Lower lobe of right lung (tissue), 2 donors: ENCODE data around the gene GYS1. TPM values are rescaled to one million over a fixed set of nuclear protein-coding genes. Genes with fewer than 3 reads are reported as not detected.
A peak's percentile ranks its signal among the peaks of the same experiment; 100 is the strongest.

Experiments used
- ATAC-seq, 2 donors: fragments of 200-7000 bp; cut with Tn5 transposase; one replicate each; pipeline ENCODE4 v1.9.1; 2020 to 2022; ENCODE audit warnings: mild to moderate bottlenecking in 2 of 2, moderate library complexity in 2 of 2
- DNase-seq: peaks from one replicate; pipeline ENCODE4 v3.0.0-alpha.2; 2020
- H3K27ac ChIP-seq: fragments of 200-600 bp; one replicate; pipeline ENCODE4 v1.8.0; 2022
- H3K27me3 ChIP-seq: fragments of 200-600 bp; one replicate; pipeline ENCODE4 v1.8.0; 2022; ENCODE audit warnings: low read depth
- H3K36me3 ChIP-seq: fragments of 200-600 bp; one replicate; pipeline ENCODE4 v1.8.0; 2022; ENCODE audit warnings: mild to moderate bottlenecking
- H3K4me1 ChIP-seq: fragments of 200-600 bp; one replicate; pipeline ENCODE4 v1.8.0; 2022
- H3K4me3 ChIP-seq: fragments of 200-600 bp; one replicate; pipeline ENCODE4 v1.8.0; 2022; ENCODE audit warnings: mild to moderate bottlenecking
- H3K9me3 ChIP-seq: fragments of 200-600 bp; one replicate; pipeline ENCODE4 v1.8.0; 2022
- intact Hi-C: fragments of 100-400 bp; cut with DNase I; formaldehyde crosslinking; loops from one replicate; pipeline ENCODE4 v1.11.0; 2022
- total RNA-seq: library from RNA; stranded (reverse); fragmentation: NEBNext Ultra II Directional; extraction: Animal tissue kit (Norgen Biotek cat#: 25700); gene quantifications from one replicate; pipeline ENCODE4 v1.2.1, GENCODE V29; 2021
- TF ChIP-seq, protein P1 (sequence below): fragments of 200-600 bp; IDR thresholded peaks from one replicate; pipeline ENCODE4 v1.8.0; 2022; ENCODE audit warnings: antibody characterized with exemption, mild to moderate bottlenecking
- donor health status: DM: no; HTN: yes; CAD: no; lungs with severe emphysema.

GYS1 gene
- total RNA-seq, 1 donor from 2014 or later, result 24.8 TPM

DNA sequence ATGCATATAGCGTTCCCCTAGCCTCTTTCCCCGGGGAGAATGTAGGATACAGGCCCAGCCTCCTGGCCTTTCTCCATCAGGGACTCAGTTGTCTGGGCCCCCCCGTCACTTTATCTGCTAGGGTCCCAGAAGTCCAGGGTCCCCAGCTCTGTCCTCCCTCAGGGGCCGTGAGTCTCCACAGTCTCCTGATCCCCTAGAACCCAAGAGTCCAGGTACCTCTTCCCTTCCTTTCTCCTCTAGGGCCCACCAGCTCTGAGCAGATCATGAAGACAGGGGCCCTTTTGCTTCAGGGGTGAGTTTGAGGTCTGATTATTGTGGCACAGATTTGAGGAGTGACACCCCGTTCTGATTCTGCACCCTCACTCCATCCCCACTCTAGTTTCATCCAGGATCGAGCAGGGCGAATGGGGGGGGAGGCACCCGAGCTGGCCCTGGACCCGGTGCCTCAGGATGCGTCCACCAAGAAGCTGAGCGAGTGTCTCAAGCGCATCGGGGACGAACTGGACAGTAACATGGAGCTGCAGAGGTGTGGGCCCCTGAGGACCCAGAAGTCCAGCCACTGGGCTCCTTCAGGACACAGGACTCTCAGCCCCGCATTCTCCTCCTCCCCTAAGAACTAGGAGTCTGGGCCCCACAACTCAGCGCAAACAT lies 37.7 kb downstream of the GYS1 start:
- H3K27ac ChIP-seq, result peak overlapping the region; percentile 92
- DNase-seq, result no peak
- peaks cover 21% of the 10 kb centered on the region for H3K4me1 ChIP-seq
- H3K4me3 ChIP-seq, result peak overlapping the region; percentile 100
- intact Hi-C loops, result no loop called here
- TF ChIP-seq, protein P1, sequence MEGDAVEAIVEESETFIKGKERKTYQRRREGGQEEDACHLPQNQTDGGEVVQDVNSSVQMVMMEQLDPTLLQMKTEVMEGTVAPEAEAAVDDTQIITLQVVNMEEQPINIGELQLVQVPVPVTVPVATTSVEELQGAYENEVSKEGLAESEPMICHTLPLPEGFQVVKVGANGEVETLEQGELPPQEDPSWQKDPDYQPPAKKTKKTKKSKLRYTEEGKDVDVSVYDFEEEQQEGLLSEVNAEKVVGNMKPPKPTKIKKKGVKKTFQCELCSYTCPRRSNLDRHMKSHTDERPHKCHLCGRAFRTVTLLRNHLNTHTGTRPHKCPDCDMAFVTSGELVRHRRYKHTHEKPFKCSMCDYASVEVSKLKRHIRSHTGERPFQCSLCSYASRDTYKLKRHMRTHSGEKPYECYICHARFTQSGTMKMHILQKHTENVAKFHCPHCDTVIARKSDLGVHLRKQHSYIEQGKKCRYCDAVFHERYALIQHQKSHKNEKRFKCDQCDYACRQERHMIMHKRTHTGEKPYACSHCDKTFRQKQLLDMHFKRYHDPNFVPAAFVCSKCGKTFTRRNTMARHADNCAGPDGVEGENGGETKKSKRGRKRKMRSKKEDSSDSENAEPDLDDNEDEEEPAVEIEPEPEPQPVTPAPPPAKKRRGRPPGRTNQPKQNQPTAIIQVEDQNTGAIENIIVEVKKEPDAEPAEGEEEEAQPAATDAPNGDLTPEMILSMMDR, result no peak
- no peaks in the 10 kb centered on the region for H3K9me3 ChIP-seq
- peaks cover 11% of the 10 kb centered on the region for H3K36me3 ChIP-seq
- H3K27me3 ChIP-seq, result no peaks in the 10 kb centered on the region
- no peak for ATAC-seq

DNA sequence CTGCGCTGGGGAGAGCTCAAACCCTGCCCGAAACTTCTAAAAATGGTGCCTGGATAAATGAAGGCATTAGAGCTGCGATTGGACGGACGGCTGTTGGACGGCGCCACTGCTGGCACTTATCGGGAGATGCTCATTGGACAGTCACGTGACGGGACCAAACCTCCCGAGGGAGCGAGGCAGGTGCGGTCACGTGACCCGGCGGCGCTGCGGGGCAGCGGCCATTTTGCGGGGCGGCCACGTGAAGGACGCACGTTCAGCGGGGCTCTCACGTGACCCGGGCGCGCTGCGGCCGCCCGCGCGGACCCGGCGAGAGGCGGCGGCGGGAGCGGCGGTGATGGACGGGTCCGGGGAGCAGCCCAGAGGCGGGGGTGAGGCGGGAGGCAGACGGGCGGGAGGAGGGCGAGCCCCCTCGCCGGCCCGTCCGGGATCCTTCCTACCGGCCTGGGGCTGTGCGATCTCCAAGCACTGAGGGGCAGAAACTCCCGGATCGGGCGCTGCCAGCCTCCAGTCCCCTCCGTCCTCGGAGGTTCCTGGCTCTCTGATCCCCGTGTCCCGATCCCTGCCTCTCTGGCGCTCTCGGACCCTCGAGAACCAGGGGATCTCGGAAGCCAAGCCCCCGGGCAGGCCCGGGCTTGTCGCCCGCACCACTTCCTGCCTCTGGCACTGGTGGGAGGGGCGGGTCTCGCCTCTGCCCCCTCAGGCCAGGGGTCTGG lies 38.4 kb downstream of the GYS1 start, which contains the start of gene BAX:
TSS of gene BAX (plus strand) at position 281 of the 713 bp plus-strand sequence. CDS start at position 335, 54 bp downstream.
- ATAC-seq (peak; percentile 95 to 97), DNase-seq (peak; percentile 98)
- TF ChIP-seq, protein P1, result no peak
- H3K27ac ChIP-seq, result peak within 1 kb of the TSS; percentile 92
- peaks cover 18% of the 10 kb centered on the region for H3K4me1 ChIP-seq
- H3K27me3 ChIP-seq, result no peaks in the 10 kb centered on the region
- H3K36me3 ChIP-seq, result peaks cover 11% of the 10 kb centered on the region
- H3K4me3 ChIP-seq, result peak within 1 kb of the TSS; percentile 100
- intact Hi-C loops, result no loop called here
- H3K9me3 ChIP-seq, result no peaks in the 10 kb centered on the region

DNA sequence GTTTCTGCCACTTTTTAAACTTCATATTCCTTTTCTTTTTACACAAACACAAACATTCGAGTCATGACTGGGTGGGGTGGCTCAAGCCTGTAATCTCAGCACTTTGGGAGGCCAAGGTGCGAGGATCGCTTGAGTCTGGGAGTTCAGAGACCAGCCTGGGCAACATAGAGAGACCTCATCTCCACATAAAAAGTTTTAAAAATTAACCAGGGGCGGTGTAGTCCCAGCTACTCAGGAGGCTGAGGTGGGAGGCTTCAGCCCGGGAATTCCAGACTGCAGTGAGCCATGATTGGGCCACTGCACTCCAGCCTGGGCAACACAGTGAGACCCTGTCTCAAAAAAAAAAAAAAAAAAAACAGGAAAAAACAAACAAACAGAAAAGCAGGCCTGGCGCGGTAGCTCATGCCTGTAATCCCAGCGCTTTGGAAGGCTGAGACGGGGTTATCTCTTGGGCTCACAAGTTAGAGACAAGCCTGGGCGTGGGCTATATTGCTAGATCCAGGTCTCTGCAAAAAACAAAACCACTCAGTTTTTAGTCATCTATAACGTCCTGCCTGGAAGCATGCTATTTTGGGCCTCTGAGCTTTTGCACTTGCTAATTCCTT lies 39.0 kb downstream of the GYS1 start:
- DNase-seq, result no peak
- no peak for ATAC-seq
- TF ChIP-seq, protein P1, result no peak
- Histone ChIP-seq H3K9me3 (no peaks in the 10 kb centered on the region), H3K27ac (peak overlapping the region; percentile 92), H3K4me1 (peaks cover 18% of the 10 kb centered on the region), H3K36me3 (peaks cover 11% of the 10 kb centered on the region), H3K4me3 (peak overlapping the region; percentile 100), H3K27me3 (no peaks in the 10 kb centered on the region)
- intact Hi-C loops, result no loop called here

DNA sequence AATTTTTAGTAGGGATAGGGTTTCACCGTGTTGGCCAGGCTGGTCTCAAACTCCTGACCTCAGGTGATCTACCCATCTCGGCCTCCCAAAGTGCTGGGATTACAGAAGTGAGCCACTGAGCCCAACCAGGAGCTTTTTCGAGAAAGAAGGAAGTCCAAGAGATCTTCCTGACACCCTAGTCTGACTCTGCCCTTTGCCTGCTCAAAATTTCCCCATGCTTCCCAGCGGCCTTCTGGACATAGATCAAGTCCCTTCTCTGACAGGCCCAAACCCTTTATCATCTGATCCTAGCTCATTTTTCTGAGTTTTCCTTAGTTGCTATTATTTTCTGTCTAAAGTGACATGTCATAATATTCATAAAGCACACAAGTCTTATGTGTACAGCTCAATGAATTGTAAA lies 40.0 kb downstream of the GYS1 start:
- no peak overlapping the region for H3K4me3 ChIP-seq
- intact Hi-C loops, result no loop called here
- peaks cover 11% of the 10 kb centered on the region for H3K36me3 ChIP-seq
- DNase-seq, result no peak
- H3K9me3 ChIP-seq, result no peaks in the 10 kb centered on the region
- peaks cover 18% of the 10 kb centered on the region for H3K4me1 ChIP-seq
- H3K27me3 ChIP-seq, result no peaks in the 10 kb centered on the region
- ATAC-seq, result no peak
- no peak overlapping the region for H3K27ac ChIP-seq
- TF ChIP-seq, protein P1, result no peak

DNA sequence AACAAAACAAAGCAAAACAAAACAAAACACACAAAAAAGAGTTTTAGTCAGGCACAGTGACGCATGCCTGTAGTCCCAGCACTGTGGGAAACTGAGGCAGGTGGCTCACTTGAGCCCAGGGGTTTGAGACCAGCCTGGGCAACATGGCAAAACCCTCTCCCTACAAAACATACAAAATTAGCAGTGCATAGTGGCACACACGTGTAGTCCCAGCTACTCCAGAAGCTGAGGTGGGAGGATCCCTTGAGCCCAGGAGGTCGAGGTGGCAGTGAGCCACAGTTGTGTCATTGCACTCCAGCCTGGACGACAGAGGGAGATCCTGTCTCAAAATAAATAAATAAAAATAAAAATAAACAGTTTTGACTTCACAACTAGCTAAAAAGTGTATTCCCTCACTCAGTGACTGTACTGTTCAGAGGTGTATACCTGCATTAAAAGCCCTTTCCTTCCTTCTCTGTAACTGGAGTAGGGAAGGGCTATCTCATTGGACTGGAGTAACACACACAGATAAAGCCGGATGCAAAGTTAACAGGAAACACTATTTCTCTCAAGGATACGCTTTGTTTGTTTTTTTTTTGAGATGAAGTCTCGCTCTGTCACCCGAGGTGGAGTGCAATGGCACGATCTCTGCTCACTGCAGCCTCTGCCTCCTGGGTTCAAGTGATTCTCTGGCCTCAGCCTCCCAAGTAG lies 42.1 kb downstream of the GYS1 start:
- Histone ChIP-seq H3K4me1 (peaks cover 14% of the 10 kb centered on the region), H3K4me3 (no peak overlapping the region), H3K27ac (no peak overlapping the region), H3K9me3 (peaks cover 6% of the 10 kb centered on the region), H3K27me3 (no peaks in the 10 kb centered on the region), H3K36me3 (peaks cover under 1% of the 10 kb centered on the region)
- DNase-seq (no peak), ATAC-seq (no peak)
- intact Hi-C loops, result no loop called here
- TF ChIP-seq, protein P1, result no peak
